HepG2 (cell line): ENCODE results near the gene THRB. TPM values are rescaled to one million over a fixed set of nuclear protein-coding genes. Genes with fewer than 3 reads are reported as not detected.
A peak's percentile ranks its signal among the peaks of the same experiment; 100 is the strongest.

Source experiments
- DPF2 ChIP-seq: sonication (generic); formaldehyde crosslinking; IDR thresholded peaks from 2 replicates; pipeline ENCODE4 v1.4.0; 2020; ENCODE audit warnings: mild to moderate bottlenecking, low read depth, missing genetic modification reagents, borderline replicate concordance
- HNF4G ChIP-seq, 2 experiments: sonication (generic) in 1 of 2; formaldehyde crosslinking in 1 of 2; IDR thresholded peaks; 2 replicates each; pipeline versions ENCODE4 v1.4.0 to v1.6.1; 2011 to 2020; ENCODE audit warnings: borderline replicate concordance in 2 of 2, low read depth in 2 of 2, mild to moderate bottlenecking in 2 of 2, low read length in 1 of 2, missing genetic modification reagents in 1 of 2, moderate library complexity in 1 of 2
- IRX3 ChIP-seq: sonication (generic); formaldehyde crosslinking; IDR thresholded peaks from 2 replicates; pipeline ENCODE4 v1.8.1; 2023; ENCODE audit warnings: mild to moderate bottlenecking, low read depth, missing genetic modification reagents, borderline replicate concordance
- KAT2B ChIP-seq: fragments of 150-350 bp; IDR thresholded peaks from 2 replicates; pipeline ENCODE4 v1.6.1; 2014; ENCODE audit warnings: low read depth, low read length, borderline replicate concordance
- KDM6A ChIP-seq: IDR thresholded peaks from 2 replicates; pipeline ENCODE4 v1.6.1; 2016; ENCODE audit warnings: low read depth
- MED8 ChIP-seq: sonication (generic); formaldehyde crosslinking; IDR thresholded peaks from 2 replicates; pipeline ENCODE4 v1.8.1; 2023; ENCODE audit warnings: mild to moderate bottlenecking, missing genetic modification reagents; ENCODE audit not compliant: insufficient replicate concordance
- NFATC3 ChIP-seq: sonication (generic); formaldehyde crosslinking; IDR thresholded peaks from 2 replicates; pipeline ENCODE4 v1.5.1; 2020; ENCODE audit warnings: mild to moderate bottlenecking, missing genetic modification reagents
- PCBP1 ChIP-seq: fragments of 200-400 bp; formaldehyde crosslinking; IDR thresholded peaks from 2 replicates; pipeline ENCODE4 v1.6.1; 2017; ENCODE audit warnings: mild to moderate bottlenecking, low read depth, low read length, borderline replicate concordance
- REXO4 ChIP-seq: sonication (generic); formaldehyde crosslinking; IDR thresholded peaks from 2 replicates; pipeline ENCODE4 v1.8.0; 2022; ENCODE audit warnings: missing genetic modification reagents, mild to moderate bottlenecking, borderline replicate concordance
- SMC3 ChIP-seq: IDR thresholded peaks from 2 replicates; pipeline ENCODE4 v1.6.1; 2011; ENCODE audit warnings: low read length, improper control_type of control experiment
- XRCC5 ChIP-seq: fragments of 200-400 bp; formaldehyde crosslinking; optimal IDR thresholded peaks from 2 replicates; pipeline ENCODE3; 2017; ENCODE audit warnings: mild to moderate bottlenecking, low read length
- ZNF251 ChIP-seq: sonication (generic); formaldehyde crosslinking; IDR thresholded peaks from 2 replicates; pipeline ENCODE4 v1.9.0; 2021; ENCODE audit warnings: mild to moderate bottlenecking, missing genetic modification reagents
- ZNF792 ChIP-seq: IDR thresholded peaks from 2 replicates; pipeline ENCODE4 v1.6.1; 2016
- ZSCAN9 ChIP-seq: IDR thresholded peaks from 2 replicates; pipeline ENCODE4 v1.6.1; 2016; ENCODE audit warnings: borderline replicate concordance
- polyA plus RNA-seq, 8 experiments: library from polyadenylated mRNA; depleted of rRNA in 3 of 8; stranded (reverse) in 7 of 8; unstranded in 1 of 8; fragments of >200 nt; fragmentation: Illumina TruSeq in 4 of 8; extraction: Trizol in 4 of 8; gene quantifications; 2 replicates each; pipeline versions ENCODE4 v1.2.1 to v1.2.3, GENCODE V29; 2011 to 2016; ENCODE audit warnings: low read depth in 4 of 8, missing spikeins in 1 of 8, mixed read lengths in 1 of 8; ENCODE audit not compliant: insufficient read depth in 1 of 8
- total RNA-seq, 5 experiments: library from RNA; depleted of rRNA; stranded (reverse); fragments of >200 nt; fragmentation: Illumina TruSeq; extraction: Trizol; gene quantifications; 2 replicates each; pipeline ENCODE4 v1.2.3, GENCODE V29; 2016; ENCODE audit warnings: low read depth in 1 of 5
- TF ChIP-seq, protein P1 (sequence below): sonication (generic); formaldehyde crosslinking; IDR thresholded peaks from 2 replicates; pipeline ENCODE4 v1.4.0; 2020; ENCODE audit warnings: missing genetic modification reagents, borderline replicate concordance
- TF ChIP-seq, protein P2 (sequence below): sonication (generic); formaldehyde crosslinking; IDR thresholded peaks from 2 replicates; pipeline ENCODE4 v1.4.0; 2020; ENCODE audit warnings: mild to moderate bottlenecking, missing genetic modification reagents
- TF ChIP-seq, protein P3 (sequence below): sonication (generic); formaldehyde crosslinking; IDR thresholded peaks from 2 replicates; pipeline ENCODE4 v1.5.0; 2020; ENCODE audit warnings: mild to moderate bottlenecking, missing genetic modification reagents
- TF ChIP-seq, protein P4 (sequence below): sonication (generic); formaldehyde crosslinking; IDR thresholded peaks from 2 replicates; pipeline ENCODE4 v1.8.0; 2022; ENCODE audit warnings: mild to moderate bottlenecking, missing genetic modification reagents, borderline replicate concordance
- TF ChIP-seq, protein P5 (sequence below): sonication (generic); formaldehyde crosslinking; IDR thresholded peaks from 2 replicates; pipeline ENCODE4 v1.5.0; 2020; ENCODE audit warnings: missing genetic modification reagents

The THRB gene
- total and polyA plus RNA-seq, 2 of the 13 experiments (the other 11 are each of a cell fraction or from before 2014, with no cell fraction given), result 4.7 to 22.7 TPM

DNA sequence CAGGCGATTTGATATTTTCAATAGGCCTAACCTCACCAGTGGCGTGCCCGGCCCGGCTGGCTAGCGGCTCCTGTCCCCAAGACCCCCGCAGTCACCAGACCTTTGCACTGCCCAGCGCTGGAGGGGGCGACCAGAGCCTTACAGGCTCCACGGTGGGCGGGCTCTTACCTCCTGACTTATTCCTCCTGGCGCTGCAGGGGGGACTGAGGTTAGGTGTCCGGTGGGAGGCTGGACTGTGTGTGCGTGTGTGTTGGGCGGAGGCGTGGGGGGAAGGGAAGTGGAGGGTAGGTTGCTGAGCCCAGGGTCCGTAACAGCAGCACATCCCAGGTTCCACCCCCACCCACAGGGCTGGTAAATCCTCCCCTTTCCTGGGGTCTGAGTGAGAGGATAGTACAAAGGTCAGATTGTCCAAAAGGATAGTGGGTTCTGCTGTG lies 27.5 kb upstream of the THRB start (continued):
- TF ChIP-seq HNF4G (IDR thresholded peaks at IDR 0.05; ENCODE audit: borderline replicate concordance, low read depth, low read length) (peak; percentile 76), HNF4G (CRISPR knock-in tag; IDR thresholded peaks at IDR 0.05; ENCODE audit: borderline replicate concordance, low read depth) (peak; percentile 79; the same call in 1 of the 2 replicates), KAT2B (no peak), PCBP1 (peak; percentile 80; the same call in 1 of the 2 replicates), SMC3 (no peak), IRX3 (CRISPR knock-in tag) (0 out of 2 replicates have a peak, but pooled peaks have one; percentile 37), XRCC5 (peak; percentile 62), ZSCAN9 (CRISPR knock-in tag) (0 out of 2 replicates have a peak, but pooled peaks have one; percentile 47), DPF2 (CRISPR knock-in tag) (0 out of 2 replicates have a peak, but pooled peaks have one; percentile 37), ZNF251 (CRISPR knock-in tag) (no peak), MED8 (CRISPR knock-in tag) (peak; percentile 18), KDM6A (CRISPR knock-in tag) (0 out of 2 replicates have a peak, but pooled peaks have one; percentile 22), ZNF792 (CRISPR knock-in tag) (peak; percentile 28; the same call in 1 of the 2 replicates), NFATC3 (CRISPR knock-in tag) (no peak), REXO4 (no peak)
- TF ChIP-seq, protein P1, sequence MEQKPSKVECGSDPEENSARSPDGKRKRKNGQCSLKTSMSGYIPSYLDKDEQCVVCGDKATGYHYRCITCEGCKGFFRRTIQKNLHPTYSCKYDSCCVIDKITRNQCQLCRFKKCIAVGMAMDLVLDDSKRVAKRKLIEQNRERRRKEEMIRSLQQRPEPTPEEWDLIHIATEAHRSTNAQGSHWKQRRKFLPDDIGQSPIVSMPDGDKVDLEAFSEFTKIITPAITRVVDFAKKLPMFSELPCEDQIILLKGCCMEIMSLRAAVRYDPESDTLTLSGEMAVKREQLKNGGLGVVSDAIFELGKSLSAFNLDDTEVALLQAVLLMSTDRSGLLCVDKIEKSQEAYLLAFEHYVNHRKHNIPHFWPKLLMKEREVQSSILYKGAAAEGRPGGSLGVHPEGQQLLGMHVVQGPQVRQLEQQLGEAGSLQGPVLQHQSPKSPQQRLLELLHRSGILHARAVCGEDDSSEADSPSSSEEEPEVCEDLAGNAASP, result peak; percentile 48; the same call in 1 of the 2 replicates
- TF ChIP-seq, protein P2, sequence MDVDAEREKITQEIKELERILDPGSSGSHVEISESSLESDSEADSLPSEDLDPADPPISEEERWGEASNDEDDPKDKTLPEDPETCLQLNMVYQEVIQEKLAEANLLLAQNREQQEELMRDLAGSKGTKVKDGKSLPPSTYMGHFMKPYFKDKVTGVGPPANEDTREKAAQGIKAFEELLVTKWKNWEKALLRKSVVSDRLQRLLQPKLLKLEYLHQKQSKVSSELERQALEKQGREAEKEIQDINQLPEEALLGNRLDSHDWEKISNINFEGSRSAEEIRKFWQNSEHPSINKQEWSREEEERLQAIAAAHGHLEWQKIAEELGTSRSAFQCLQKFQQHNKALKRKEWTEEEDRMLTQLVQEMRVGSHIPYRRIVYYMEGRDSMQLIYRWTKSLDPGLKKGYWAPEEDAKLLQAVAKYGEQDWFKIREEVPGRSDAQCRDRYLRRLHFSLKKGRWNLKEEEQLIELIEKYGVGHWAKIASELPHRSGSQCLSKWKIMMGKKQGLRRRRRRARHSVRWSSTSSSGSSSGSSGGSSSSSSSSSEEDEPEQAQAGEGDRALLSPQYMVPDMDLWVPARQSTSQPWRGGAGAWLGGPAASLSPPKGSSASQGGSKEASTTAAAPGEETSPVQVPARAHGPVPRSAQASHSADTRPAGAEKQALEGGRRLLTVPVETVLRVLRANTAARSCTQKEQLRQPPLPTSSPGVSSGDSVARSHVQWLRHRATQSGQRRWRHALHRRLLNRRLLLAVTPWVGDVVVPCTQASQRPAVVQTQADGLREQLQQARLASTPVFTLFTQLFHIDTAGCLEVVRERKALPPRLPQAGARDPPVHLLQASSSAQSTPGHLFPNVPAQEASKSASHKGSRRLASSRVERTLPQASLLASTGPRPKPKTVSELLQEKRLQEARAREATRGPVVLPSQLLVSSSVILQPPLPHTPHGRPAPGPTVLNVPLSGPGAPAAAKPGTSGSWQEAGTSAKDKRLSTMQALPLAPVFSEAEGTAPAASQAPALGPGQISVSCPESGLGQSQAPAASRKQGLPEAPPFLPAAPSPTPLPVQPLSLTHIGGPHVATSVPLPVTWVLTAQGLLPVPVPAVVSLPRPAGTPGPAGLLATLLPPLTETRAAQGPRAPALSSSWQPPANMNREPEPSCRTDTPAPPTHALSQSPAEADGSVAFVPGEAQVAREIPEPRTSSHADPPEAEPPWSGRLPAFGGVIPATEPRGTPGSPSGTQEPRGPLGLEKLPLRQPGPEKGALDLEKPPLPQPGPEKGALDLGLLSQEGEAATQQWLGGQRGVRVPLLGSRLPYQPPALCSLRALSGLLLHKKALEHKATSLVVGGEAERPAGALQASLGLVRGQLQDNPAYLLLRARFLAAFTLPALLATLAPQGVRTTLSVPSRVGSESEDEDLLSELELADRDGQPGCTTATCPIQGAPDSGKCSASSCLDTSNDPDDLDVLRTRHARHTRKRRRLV (CRISPR knock-in tag), result no peak
- TF ChIP-seq, protein P3, sequence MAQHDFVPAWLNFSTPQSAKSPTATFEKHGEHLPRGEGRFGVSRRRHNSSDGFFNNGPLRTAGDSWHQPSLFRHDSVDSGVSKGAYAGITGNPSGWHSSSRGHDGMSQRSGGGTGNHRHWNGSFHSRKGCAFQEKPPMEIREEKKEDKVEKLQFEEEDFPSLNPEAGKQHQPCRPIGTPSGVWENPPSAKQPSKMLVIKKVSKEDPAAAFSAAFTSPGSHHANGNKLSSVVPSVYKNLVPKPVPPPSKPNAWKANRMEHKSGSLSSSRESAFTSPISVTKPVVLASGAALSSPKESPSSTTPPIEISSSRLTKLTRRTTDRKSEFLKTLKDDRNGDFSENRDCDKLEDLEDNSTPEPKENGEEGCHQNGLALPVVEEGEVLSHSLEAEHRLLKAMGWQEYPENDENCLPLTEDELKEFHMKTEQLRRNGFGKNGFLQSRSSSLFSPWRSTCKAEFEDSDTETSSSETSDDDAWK (CRISPR knock-in tag), result no peak
- TF ChIP-seq, protein P4, sequence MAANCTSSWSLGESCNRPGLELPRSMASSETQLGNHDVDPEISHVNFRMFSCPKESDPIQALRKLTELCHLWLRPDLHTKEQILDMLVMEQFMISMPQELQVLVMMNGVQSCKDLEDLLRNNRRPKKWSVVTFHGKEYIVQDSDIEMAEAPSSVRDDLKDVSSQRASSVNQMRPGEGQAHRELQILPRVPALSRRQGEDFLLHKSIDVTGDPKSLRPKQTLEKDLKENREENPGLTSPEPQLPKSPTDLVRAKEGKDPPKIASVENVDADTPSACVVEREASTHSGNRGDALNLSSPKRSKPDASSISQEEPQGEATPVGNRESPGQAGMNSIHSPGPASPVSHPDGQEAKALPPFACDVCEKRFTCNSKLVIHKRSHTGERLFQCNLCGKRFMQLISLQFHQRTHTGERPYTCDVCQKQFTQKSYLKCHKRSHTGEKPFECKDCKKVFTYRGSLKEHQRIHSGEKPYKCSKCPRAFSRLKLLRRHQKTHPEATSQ (CRISPR knock-in tag), result 0 out of 2 replicates have a peak, but pooled peaks have one; percentile 63
- TF ChIP-seq, protein P5, sequence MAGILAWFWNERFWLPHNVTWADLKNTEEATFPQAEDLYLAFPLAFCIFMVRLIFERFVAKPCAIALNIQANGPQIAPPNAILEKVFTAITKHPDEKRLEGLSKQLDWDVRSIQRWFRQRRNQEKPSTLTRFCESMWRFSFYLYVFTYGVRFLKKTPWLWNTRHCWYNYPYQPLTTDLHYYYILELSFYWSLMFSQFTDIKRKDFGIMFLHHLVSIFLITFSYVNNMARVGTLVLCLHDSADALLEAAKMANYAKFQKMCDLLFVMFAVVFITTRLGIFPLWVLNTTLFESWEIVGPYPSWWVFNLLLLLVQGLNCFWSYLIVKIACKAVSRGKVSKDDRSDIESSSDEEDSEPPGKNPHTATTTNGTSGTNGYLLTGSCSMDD (CRISPR knock-in tag), result no peak
